ENCODE measurements around the gene ATP5MC2.

Gene ATP5MC2

GRCh38 chr12:53667080-53667479 is 8.8 kb downstream of the ATP5MC2 start:
- peaks cover 86% of the 10 kb centered on the region for H3K36me3 ChIP-seq
- no peaks in the 10 kb centered on the region for H3K27me3 ChIP-seq (ENCODE audit: insufficient read depth, low read depth, severe bottlenecking)
- no peak for TF ChIP-seq CTCF (IDR thresholded peaks at IDR 0.05; ENCODE audit: low read depth, low read length)
- H3K9me3 ChIP-seq (ENCODE audit: severe bottlenecking), result no peaks in the 10 kb centered on the region
- no peak overlapping the region for H3K4me3 ChIP-seq (ENCODE audit: low read depth, low read length)
- H3K27ac ChIP-seq, result no peak overlapping the region
- no peak for DNase-seq

DNA sequence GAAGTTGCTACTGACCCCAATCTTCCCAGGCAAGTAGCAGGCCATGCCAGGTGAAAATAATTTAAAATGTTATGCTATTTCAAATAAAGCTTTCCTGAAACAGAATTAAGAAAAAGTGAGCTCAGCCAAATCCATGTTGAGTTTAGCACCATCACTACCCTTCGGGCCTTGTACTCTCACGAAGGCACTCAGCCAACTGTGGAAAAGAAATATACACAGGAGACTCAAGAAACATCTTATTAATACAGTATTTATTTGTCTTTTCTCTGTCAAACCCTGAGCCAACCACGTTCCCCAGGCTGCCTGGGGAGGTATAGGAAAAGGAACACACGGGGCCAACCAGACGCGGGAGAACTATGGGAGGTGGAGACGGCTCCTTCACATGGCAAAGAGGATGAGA is 10.9 kb downstream of the ATP5MC2 start:
- no peak for TF ChIP-seq CTCF (IDR thresholded peaks at IDR 0.05; ENCODE audit: low read depth, low read length)
- Histone ChIP-seq H3K36me3 (peaks cover 70% of the 10 kb centered on the region), H3K27me3 (ENCODE audit: insufficient read depth, low read depth, severe bottlenecking) (no peaks in the 10 kb centered on the region), H3K27ac (no peak overlapping the region), H3K9me3 (ENCODE audit: severe bottlenecking) (no peaks in the 10 kb centered on the region), H3K4me3 (ENCODE audit: low read depth, low read length) (no peak overlapping the region)
- no peak for DNase-seq

GRCh38 chr12:53664191-53664590 is 11.7 kb downstream of the ATP5MC2 start:
- no peaks in the 10 kb centered on the region for H3K27me3 ChIP-seq (ENCODE audit: insufficient read depth, low read depth, severe bottlenecking)
- no peak for TF ChIP-seq CTCF (IDR thresholded peaks at IDR 0.05; ENCODE audit: low read depth, low read length)
- H3K4me3 ChIP-seq (ENCODE audit: low read depth, low read length), result no peak overlapping the region
- H3K36me3 ChIP-seq, result peaks cover 62% of the 10 kb centered on the region
- no peaks in the 10 kb centered on the region for H3K9me3 ChIP-seq (ENCODE audit: severe bottlenecking)
- no peak overlapping the region for H3K27ac ChIP-seq
- no peak for DNase-seq

- Histone ChIP-seq H3K4me3 (ENCODE audit: low read depth, low read length) (no peak overlapping the region), H3K27ac (no peak overlapping the region)
- no peak for TF ChIP-seq CTCF (IDR thresholded peaks at IDR 0.05; ENCODE audit: low read depth, low read length)
Measured at GRCh38 chr12:53660041-53660440, 15.8 kb downstream of the ATP5MC2 start.

GRCh38 chr12:53659571-53659981 is 16.3 kb downstream of the ATP5MC2 start:
- TF ChIP-seq CTCF (IDR thresholded peaks at IDR 0.05; ENCODE audit: low read depth, low read length), result no peak
- Histone ChIP-seq H3K27me3 (ENCODE audit: insufficient read depth, low read depth, severe bottlenecking) (no peaks in the 10 kb centered on the region), H3K4me3 (ENCODE audit: low read depth, low read length) (no peak overlapping the region), H3K9me3 (ENCODE audit: severe bottlenecking) (no peaks in the 10 kb centered on the region), H3K27ac (no peak overlapping the region), H3K36me3 (peaks cover 22% of the 10 kb centered on the region)
- DNase-seq, result no peak

More at GRCh38 chr12:53660041-53660440, 15.8 kb downstream of the ATP5MC2 start:
- H3K9me3 ChIP-seq (ENCODE audit: severe bottlenecking), result no peaks in the 10 kb centered on the region
- peaks cover 27% of the 10 kb centered on the region for H3K36me3 ChIP-seq
- H3K27me3 ChIP-seq (ENCODE audit: insufficient read depth, low read depth, severe bottlenecking), result no peaks in the 10 kb centered on the region
- no peak for DNase-seq

GRCh38 chr12:53659011-53659551 is 16.8 kb downstream of the ATP5MC2 start:
- no peak for DNase-seq
- no peaks in the 10 kb centered on the region for H3K9me3 ChIP-seq (ENCODE audit: severe bottlenecking)
- no peak overlapping the region for H3K4me3 ChIP-seq (ENCODE audit: low read depth, low read length)
- peaks cover 17% of the 10 kb centered on the region for H3K36me3 ChIP-seq
- TF ChIP-seq CTCF (IDR thresholded peaks at IDR 0.05; ENCODE audit: low read depth, low read length), result no peak
- H3K27me3 ChIP-seq (ENCODE audit: insufficient read depth, low read depth, severe bottlenecking), result no peaks in the 10 kb centered on the region
- no peak overlapping the region for H3K27ac ChIP-seq

All from WERI-Rb-1 (cell line).